ENCODE measurements around the gene MAP3K5.

DNA sequence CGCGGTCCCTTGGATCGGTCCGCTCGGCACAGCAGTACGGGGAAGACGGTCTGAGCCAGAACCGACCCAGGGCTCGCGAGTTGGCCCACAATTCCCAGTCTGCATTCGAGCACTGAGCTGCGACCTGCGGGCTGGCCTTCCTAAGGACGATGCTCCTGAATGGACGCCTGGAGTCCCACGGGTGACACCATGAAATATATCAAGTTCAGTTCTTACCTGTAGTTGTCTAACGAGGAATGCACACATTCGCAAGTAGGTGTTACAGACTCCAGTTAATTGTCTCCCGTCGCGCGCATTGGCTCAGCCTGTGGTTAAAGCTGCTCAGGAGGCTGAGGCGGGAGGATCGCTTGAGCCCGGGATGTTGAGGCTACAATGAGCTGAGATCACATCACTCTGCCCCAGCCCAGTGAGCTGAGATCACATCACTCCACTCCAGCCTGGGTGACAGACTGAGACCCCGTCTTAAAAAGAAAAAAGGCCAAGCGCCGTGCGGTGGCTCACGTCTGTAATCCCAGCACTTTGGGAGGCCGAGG is 30.9 kb upstream of the MAP3K5 start:
- TF ChIP-seq POLR2AphosphoS5 (IDR thresholded peaks at IDR 0.05) = no peak
- TF ChIP-seq, protein P1, sequence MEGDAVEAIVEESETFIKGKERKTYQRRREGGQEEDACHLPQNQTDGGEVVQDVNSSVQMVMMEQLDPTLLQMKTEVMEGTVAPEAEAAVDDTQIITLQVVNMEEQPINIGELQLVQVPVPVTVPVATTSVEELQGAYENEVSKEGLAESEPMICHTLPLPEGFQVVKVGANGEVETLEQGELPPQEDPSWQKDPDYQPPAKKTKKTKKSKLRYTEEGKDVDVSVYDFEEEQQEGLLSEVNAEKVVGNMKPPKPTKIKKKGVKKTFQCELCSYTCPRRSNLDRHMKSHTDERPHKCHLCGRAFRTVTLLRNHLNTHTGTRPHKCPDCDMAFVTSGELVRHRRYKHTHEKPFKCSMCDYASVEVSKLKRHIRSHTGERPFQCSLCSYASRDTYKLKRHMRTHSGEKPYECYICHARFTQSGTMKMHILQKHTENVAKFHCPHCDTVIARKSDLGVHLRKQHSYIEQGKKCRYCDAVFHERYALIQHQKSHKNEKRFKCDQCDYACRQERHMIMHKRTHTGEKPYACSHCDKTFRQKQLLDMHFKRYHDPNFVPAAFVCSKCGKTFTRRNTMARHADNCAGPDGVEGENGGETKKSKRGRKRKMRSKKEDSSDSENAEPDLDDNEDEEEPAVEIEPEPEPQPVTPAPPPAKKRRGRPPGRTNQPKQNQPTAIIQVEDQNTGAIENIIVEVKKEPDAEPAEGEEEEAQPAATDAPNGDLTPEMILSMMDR (IDR thresholded peaks at IDR 0.05) = no peak
